Activated CD4-positive, alpha-beta T cell treated with anti-CD3 and anti-CD28 coated beads for 36 hours (primary cell): Measurements from ENCODE around the gene TNFSF9. TPM values are rescaled to one million over a fixed set of nuclear protein-coding genes. Genes with fewer than 3 reads are reported as not detected.
"Not testable (repeated sequence)": the region's sequence is repeated elsewhere in the genome, so short reads cannot be mapped to it uniquely, and the experiment has no call there.

ENCODE experiments used
- ATAC-seq: fragments of 200-7000 bp; cut with Tn5 transposase; one replicate; pipeline ENCODE4 v1.10.0; 2021; ENCODE audit warnings: mild to moderate bottlenecking, moderate library complexity
- CTCF ChIA-PET: fragments of 350-600 bp; sonication (Branson Sonifier 250); formaldehyde crosslinking; loops from one replicate; lab custom pipeline; 2021; ENCODE audit warnings: antibody characterized with exemption; lab: Charles Lee
- POLR2A ChIA-PET: fragments of 350-600 bp; sonication (Branson Sonifier 250); formaldehyde crosslinking; loops from one replicate; lab custom pipeline; 2021; ENCODE audit warnings: antibody characterized with exemption, inconsistent platforms; lab: Charles Lee
- DNase-seq: peaks from one replicate; pipeline ENCODE4 v3.0.0-alpha.2; 2020
- H3K27ac Mint-ChIP-seq: one replicate; pipeline ENCODE4 v1.8.0; 2021; ENCODE audit warnings: mixed read lengths
- H3K27me3 Mint-ChIP-seq: one replicate; pipeline ENCODE4 v1.8.0; 2021; ENCODE audit warnings: mixed read lengths
- H3K36me3 Mint-ChIP-seq: one replicate; pipeline ENCODE4 v1.8.0; 2021; ENCODE audit warnings: low read depth, mixed read lengths
- H3K4me1 Mint-ChIP-seq: one replicate; pipeline ENCODE4 v1.8.0; 2021; ENCODE audit warnings: mixed read lengths
- H3K4me3 Mint-ChIP-seq: one replicate; pipeline ENCODE4 v1.8.0; 2021; ENCODE audit warnings: mild to moderate bottlenecking, moderate library complexity, mixed read lengths
- H3K9me3 Mint-ChIP-seq: one replicate; pipeline ENCODE4 v1.8.0; 2021; ENCODE audit warnings: low read depth, mixed read lengths
- intact Hi-C, 2 experiments: fragments of 100-400 bp; cut with DNase I in 1 of 2; cut with micrococcal nuclease in 1 of 2; formaldehyde crosslinking; loops; one replicate each; pipeline versions ENCODE4 v1.14.2 to v1.15.1; 2022 to 2024; cut with DNase I, micrococcal nuclease
- total RNA-seq, 2 experiments: library from RNA; stranded (reverse); gene quantifications; one replicate each; pipeline ENCODE4 v1.2.3, GENCODE V29; 2021

The TNFSF9 gene
- total RNA-seq, 2 experiments from 2014 or later, result 0.49 to 0.57 TPM

- no peak overlapping the region for H3K4me3 Mint-ChIP-seq
- DNase-seq, result no peak
- H3K36me3 Mint-ChIP-seq, result no peaks in the 10 kb centered on the region
- peaks cover 42% of the 10 kb centered on the region for H3K4me1 Mint-ChIP-seq
- H3K9me3 Mint-ChIP-seq, result no peaks in the 10 kb centered on the region
- peaks cover 36% of the 10 kb centered on the region for H3K27me3 Mint-ChIP-seq
- H3K27ac Mint-ChIP-seq, result no peak overlapping the region
- CTCF ChIA-PET, result no interaction called here
- POLR2A ChIA-PET, result no interaction called here
- ATAC-seq, result no peak
- intact Hi-C loops, result loop anchor here in 1 of 2 experiments (5.0 kb wide), 1 partner anchor 328 kb away; no protein-coding TSS in a partner anchor
Measured at GRCh38 chr19:6533746-6534418, 3.1 kb downstream of the TNFSF9 start.

DNA sequence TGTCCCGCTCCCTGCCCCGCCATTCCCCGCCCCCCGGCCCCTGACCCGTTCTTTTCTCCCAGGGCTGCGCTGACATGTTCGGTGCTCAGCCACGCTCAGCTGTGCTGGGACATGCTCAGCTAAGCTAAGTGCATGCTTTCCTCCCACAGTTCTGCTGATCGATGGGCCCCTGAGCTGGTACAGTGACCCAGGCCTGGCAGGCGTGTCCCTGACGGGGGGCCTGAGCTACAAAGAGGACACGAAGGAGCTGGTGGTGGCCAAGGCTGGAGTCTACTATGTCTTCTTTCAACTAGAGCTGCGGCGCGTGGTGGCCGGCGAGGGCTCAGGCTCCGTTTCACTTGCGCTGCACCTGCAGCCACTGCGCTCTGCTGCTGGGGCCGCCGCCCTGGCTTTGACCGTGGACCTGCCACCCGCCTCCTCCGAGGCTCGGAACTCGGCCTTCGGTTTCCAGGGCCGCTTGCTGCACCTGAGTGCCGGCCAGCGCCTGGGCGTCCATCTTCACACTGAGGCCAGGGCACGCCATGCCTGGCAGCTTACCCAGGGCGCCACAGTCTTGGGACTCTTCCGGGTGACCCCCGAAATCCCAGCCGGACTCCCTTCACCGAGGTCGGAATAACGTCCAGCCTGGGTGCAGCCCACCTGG, 3.7 kb downstream of the TNFSF9 start:
- peaks cover 42% of the 10 kb centered on the region for H3K4me1 Mint-ChIP-seq
- no peak overlapping the region for H3K27ac Mint-ChIP-seq

DNA sequence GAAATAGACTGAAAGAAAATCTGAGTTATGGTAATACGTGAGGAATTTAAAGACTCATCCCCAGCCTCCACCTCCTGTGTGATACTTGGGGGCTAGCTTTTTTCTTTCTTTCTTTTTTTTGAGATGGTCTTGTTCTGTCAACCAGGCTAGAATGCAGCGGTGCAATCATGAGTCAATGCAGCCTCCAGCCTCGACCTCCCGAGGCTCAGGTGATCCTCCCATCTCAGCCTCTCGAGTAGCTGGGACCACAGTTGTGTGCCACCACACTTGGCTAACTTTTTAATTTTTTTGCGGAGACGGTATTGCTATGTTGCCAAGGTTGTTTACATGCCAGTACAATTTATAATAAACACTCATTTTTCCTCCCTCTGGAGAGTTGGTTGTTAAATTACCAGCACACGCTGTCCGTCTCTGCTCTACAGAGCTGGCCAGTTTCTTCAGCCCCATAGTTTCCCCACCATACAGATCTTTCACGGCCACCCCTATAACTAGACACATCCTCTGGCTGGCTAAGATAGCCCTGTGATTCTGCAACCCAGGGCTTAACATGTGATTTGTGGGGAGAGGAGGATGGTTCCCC, 4.8 kb downstream of the TNFSF9 start:
- Mint-ChIP-seq H3K9me3 (no peaks in the 10 kb centered on the region), H3K36me3 (no peaks in the 10 kb centered on the region), H3K4me3 (no peak overlapping the region), H3K27me3 (peaks cover 24% of the 10 kb centered on the region), H3K4me1 (peaks cover 35% of the 10 kb centered on the region), H3K27ac (no peak overlapping the region)
- ATAC-seq, result no peak
- intact Hi-C loops, result no loop called here
- ChIA-PET POLR2A (interaction anchor here (0.6 kb wide), 1 partner anchor 180 kb away, joined by 3 read pairs; no protein-coding TSS in a partner anchor), CTCF (interaction anchor here (0.7 kb wide), 1 partner anchor 328 kb away, joined by 3 read pairs; no protein-coding TSS in a partner anchor)
- no peak for DNase-seq

More for the DNA sequence above, 3.7 kb downstream of the TNFSF9 start:
- CTCF ChIA-PET, result no interaction called here
- intact Hi-C loops, result loop anchor here in 1 of 2 experiments (5.0 kb wide), 1 partner anchor 328 kb away; no protein-coding TSS in a partner anchor
- no peak overlapping the region for H3K4me3 Mint-ChIP-seq
- peaks cover 32% of the 10 kb centered on the region for H3K27me3 Mint-ChIP-seq
- POLR2A ChIA-PET, result no interaction called here
- no peaks in the 10 kb centered on the region for H3K36me3 Mint-ChIP-seq
- H3K9me3 Mint-ChIP-seq, result no peaks in the 10 kb centered on the region
- ATAC-seq (no peak), DNase-seq (no peak)

DNA sequence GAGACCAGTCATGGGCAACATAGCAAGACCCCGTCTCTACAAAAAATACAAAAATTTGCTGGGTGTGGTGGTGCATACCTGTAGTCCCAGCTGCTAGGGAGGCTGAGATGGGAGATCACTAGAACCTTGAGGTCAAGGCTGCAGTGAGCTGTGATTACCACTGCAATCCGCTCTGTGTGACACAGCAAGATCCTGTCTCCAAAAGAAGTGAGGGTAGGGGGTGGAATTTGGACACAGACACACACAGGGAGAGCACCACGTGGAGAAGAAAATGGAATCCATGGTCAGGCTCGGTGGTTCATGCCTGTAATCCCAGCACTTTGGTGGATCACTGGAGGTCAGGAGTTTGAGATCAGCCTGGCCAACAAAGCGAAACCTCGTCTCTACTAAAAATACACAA, 8.7 kb downstream of the TNFSF9 start:
- CTCF ChIA-PET, result interaction anchor here (1.0 kb wide), 1 partner anchor 20 kb away, joined by 3 read pairs; no protein-coding TSS in a partner anchor
- ATAC-seq (no peak), DNase-seq (no peak)
- Mint-ChIP-seq H3K27me3 (peaks cover under 1% of the 10 kb centered on the region), H3K4me3 (no peak overlapping the region), H3K36me3 (no peaks in the 10 kb centered on the region), H3K9me3 (no peaks in the 10 kb centered on the region), H3K27ac (no peak overlapping the region), H3K4me1 (peaks cover 16% of the 10 kb centered on the region)
- intact Hi-C loops, result no loop called here
- POLR2A ChIA-PET, result no interaction called here

DNA sequence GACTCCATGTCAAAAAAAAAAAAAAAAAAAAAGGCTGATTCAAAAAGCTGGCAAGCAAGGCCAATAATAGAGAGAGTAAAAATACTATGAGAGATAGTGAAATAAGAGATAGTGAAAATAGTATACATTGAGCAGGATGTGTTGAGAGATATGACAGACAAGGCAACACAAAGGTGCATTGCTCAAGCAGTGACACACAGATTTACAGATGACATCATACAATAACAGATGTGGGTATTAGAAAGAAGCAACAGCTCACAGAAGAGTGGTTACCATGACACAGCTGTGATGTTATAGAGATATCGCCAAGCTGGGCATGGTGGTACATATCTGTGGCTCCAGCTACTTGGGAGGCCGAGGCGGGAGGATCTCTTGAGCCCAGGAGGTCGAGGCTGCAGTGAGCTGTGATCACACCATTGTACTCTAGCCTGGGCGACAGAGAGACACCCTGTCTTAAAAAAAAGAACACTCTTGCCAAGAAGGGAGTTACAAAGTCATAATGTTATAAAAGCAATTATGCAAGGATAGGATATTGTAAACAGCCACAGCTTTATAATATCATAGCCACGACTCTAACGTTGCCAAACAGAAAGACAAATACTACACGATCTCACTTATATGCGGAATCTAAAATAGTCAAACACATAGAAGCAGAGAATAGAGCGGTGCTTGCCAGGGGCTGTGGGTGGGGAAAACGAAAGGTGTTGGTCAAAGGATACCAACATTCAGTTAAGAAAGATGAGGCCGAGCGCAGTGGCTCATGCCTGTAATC, 10.3 kb downstream of the TNFSF9 start:
- ChIA-PET CTCF (no interaction called here), POLR2A (interaction anchor here (0.6 to 0.7 kb wide), 2 partner anchors 129 to 174 kb away, joined by 7 read pairs; no protein-coding TSS in a partner anchor)
- intact Hi-C loops, result no loop called here
- no peak overlapping the region for H3K27ac Mint-ChIP-seq
- peaks cover 10% of the 10 kb centered on the region for H3K4me1 Mint-ChIP-seq
- no peak overlapping the region for H3K4me3 Mint-ChIP-seq
- ATAC-seq (no peak), DNase-seq (no peak)
- no peaks in the 10 kb centered on the region for H3K36me3 Mint-ChIP-seq
- no peaks in the 10 kb centered on the region for H3K9me3 Mint-ChIP-seq
- no peaks in the 10 kb centered on the region for H3K27me3 Mint-ChIP-seq

DNA sequence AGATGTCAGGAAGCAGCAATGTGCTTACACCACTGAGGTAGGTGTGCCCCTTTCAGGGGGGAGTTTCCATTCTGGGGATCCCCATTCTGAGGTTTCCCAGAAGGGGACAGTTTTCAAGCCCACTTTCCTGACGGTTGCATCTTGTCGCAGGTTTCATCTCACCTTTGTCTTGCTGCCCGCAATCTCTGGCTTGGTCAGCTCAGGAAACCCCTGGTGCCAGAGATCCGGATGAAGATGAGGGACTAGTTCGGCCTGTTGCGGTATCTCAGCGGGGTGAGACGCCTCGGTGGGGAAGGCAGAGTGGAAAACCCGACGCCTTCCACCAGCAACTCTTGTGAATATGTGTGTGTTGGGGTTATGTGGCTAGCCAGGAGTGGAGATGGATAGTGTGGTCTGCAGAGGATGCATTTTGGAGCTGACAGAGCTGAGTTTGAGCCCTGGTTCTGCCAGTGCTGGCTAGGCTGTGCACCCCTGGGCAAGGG, 13.1 kb downstream of the TNFSF9 start:
- intact Hi-C loops, result no loop called here
- ChIA-PET POLR2A (no interaction called here), CTCF (interaction anchor here (0.6 kb wide), 2 partner anchors 203 to 641 kb away, joined by 3 to 4 read pairs; no protein-coding TSS in a partner anchor)
- Mint-ChIP-seq H3K36me3 (no peaks in the 10 kb centered on the region), H3K4me1 (no peaks in the 10 kb centered on the region), H3K27ac (no peak overlapping the region), H3K9me3 (no peaks in the 10 kb centered on the region), H3K4me3 (no peak overlapping the region), H3K27me3 (no peaks in the 10 kb centered on the region)
- ATAC-seq (no peak), DNase-seq (no peak)

DNA sequence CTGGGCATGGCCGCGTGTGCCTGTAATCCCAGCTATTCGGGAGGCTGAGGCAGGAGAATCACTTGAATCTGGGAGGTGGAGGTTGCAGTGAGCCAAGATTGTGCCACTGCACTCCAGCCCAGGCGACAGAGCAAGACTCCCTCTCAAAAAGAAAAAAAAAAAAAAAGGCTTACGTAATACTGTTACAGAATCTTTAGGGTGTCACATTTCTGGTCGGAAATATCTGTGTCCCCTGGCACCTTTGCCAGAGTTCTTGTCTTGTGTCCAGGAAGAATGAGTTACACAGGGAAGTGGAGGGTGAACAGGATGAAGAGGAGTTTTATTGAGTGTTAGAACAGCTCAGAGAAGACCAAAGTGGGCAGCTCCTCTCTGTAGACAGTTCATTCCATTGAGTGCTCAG, 19.9 kb downstream of the TNFSF9 start:
- not testable (repeated sequence) for H3K4me1 Mint-ChIP-seq, H3K4me3 Mint-ChIP-seq

DNA sequence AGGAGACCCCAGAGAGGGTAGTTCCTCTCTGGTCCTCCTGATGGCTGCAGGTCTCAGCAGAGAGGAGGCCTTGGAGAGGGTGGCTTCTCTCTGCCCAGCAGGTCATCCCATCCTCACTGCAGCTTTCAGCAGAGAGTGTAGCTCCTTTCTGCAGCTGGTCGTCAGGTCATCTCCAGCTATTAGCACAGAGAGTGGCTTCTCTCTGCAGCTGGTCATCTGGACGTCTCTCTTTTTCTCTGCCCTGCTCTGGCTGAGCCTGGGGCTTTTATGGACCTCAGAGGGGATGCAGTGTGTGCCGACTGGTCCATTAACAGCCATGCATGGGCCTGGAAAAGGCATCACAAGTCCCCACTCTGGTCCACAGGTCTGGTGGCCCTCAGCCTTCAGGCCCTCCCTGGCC, 20.3 kb downstream of the TNFSF9 start:
- ChIA-PET POLR2A (no interaction called here), CTCF (interaction anchor here (0.6 kb wide), 1 partner anchor 13 kb away, joined by 3 read pairs; no protein-coding TSS in a partner anchor)

More for the DNA sequence above, 19.9 kb downstream of the TNFSF9 start:
- H3K36me3 Mint-ChIP-seq, DNase-seq, intact Hi-C loops, CTCF ChIA-PET, ATAC-seq, H3K9me3 Mint-ChIP-seq, H3K27ac Mint-ChIP-seq, H3K27me3 Mint-ChIP-seq, POLR2A ChIA-PET: not testable (repeated sequence)

GRCh38 chr19:6551607-6552450, 21.0 kb downstream of the TNFSF9 start:
- no peaks in the 10 kb centered on the region for H3K27me3 Mint-ChIP-seq
- H3K27ac Mint-ChIP-seq, result no peak overlapping the region
- intact Hi-C loops, result no loop called here
- H3K9me3 Mint-ChIP-seq, result no peaks in the 10 kb centered on the region
- H3K4me3 Mint-ChIP-seq, result no peak overlapping the region
- no peaks in the 10 kb centered on the region for H3K36me3 Mint-ChIP-seq
- ATAC-seq (peak; percentile 93), DNase-seq (peak; percentile 78)
- CTCF ChIA-PET, result interaction anchor here (0.6 to 1.6 kb wide), 11 partner anchors 12 to 570 kb away, joined by 3 to 6 read pairs (median 3); no protein-coding TSS in a partner anchor
- H3K4me1 Mint-ChIP-seq, result peaks cover 1% of the 10 kb centered on the region
- POLR2A ChIA-PET, result no interaction called here

More for the DNA sequence above, 20.3 kb downstream of the TNFSF9 start:
- Mint-ChIP-seq H3K27me3 (no peaks in the 10 kb centered on the region), H3K4me1 (no peaks in the 10 kb centered on the region), H3K36me3 (no peaks in the 10 kb centered on the region), H3K27ac (no peak overlapping the region), H3K4me3 (no peak overlapping the region), H3K9me3 (no peaks in the 10 kb centered on the region)
- no peak for ATAC-seq
- intact Hi-C loops, result no loop called here
- DNase-seq, result no peak

- CTCF ChIA-PET, result interaction anchor here (0.7 to 1.4 kb wide), 3 partner anchors 37 to 87 kb away, joined by 3 read pairs; no protein-coding TSS in a partner anchor
- H3K27ac Mint-ChIP-seq, result no peak overlapping the region
- H3K9me3 Mint-ChIP-seq, result no peaks in the 10 kb centered on the region
- H3K4me1 Mint-ChIP-seq, result peaks cover 5% of the 10 kb centered on the region
- DNase-seq (no peak), ATAC-seq (no peak)
- H3K27me3 Mint-ChIP-seq, result no peaks in the 10 kb centered on the region
- POLR2A ChIA-PET, result no interaction called here
- no peak overlapping the region for H3K4me3 Mint-ChIP-seq
- H3K36me3 Mint-ChIP-seq, result no peaks in the 10 kb centered on the region
- intact Hi-C loops, result loop anchor here in 1 of 2 experiments (5.0 kb wide), 1 partner anchor 36 kb away; the partner anchor contains the start of gene CD70
Measured at GRCh38 chr19:6556043-6556449, 25.2 kb downstream of the TNFSF9 start.
